Measurements from ENCODE around the gene CDK5R1.
"Not testable (repeated sequence)": the region's sequence is repeated elsewhere in the genome, so short reads cannot be mapped to it uniquely, and the experiment has no call there.

CDK5R1 gene

DNA sequence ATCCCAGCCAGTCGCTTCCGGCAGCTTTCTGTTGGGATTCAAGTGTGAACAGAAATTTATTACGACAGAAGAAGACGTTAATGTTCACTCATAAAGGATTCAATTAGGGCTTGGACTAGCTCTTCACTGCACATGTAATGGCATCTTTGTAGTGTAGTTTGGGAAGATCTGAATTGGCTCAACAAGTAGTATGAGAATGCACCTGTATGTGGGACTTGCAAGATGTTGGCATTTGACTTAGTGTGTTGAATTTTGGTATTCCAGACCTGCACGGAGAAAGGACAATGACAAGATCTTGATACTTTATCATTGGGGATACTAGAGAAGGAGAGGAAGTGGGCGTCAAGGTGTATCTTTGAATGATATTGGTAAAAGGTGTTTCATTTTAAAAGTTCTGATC is 41.3 kb upstream of the CDK5R1 start:
- in situ Hi-C loops (cut with HindIII; ENCODE audit: low sequenced_read_pairs) = no loop called here
- no peak for DNase-seq (ENCODE audit: low read depth, low spot score)
- peak overlapping the region; percentile 98 for H3K4me3 ChIP-seq (ENCODE audit: low read depth, low read length)
- no peak for TF ChIP-seq CTCF (IDR thresholded peaks at IDR 0.05; ENCODE audit: low read depth, low read length)

- H3K4me3 ChIP-seq (ENCODE audit: low read depth, low read length) = peak overlapping the region; percentile 98
- TF ChIP-seq CTCF (IDR thresholded peaks at IDR 0.05; ENCODE audit: low read depth, low read length) = no peak
- in situ Hi-C loops (cut with HindIII; ENCODE audit: low sequenced_read_pairs) = no loop called here
- DNase-seq (ENCODE audit: low read depth, low spot score) = peak; percentile 35
Measured at GRCh38 chr17:32445971-32446370, 40.8 kb upstream of the CDK5R1 start.

- in situ Hi-C loops (cut with HindIII; ENCODE audit: low sequenced_read_pairs) = no loop called here
- no peak for TF ChIP-seq CTCF (IDR thresholded peaks at IDR 0.05; ENCODE audit: low read depth, low read length)
- no peak for DNase-seq (ENCODE audit: low read depth, low spot score)
- H3K4me3 ChIP-seq (ENCODE audit: low read depth, low read length) = no peak overlapping the region
Measured at GRCh38 chr17:32446949-32447348, 39.8 kb upstream of the CDK5R1 start.

DNA sequence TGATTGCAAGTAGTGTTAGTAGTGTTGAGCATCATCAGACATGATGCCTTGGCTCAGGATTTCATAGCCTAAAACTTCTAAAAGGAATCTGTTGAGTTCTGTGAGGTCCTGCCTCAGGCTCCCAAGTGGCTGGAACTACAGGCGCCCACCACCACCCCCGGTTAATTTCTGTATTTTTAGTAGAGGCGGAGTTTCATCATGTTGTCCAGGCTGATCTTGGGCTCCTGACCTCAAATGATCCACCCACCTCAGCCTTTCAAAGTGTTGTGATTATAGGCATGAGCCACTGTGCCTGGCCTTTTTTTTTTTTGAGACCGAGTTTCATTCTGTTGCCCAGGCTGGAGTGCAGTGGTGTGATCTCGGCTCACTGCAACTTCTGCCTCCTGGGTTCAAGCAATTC is 36.8 kb upstream of the CDK5R1 start:
- in situ Hi-C loops (cut with HindIII; ENCODE audit: low sequenced_read_pairs) = no loop called here
- no peak overlapping the region for H3K4me3 ChIP-seq (ENCODE audit: low read depth, low read length)
- no peak for DNase-seq (ENCODE audit: low read depth, low spot score)
- TF ChIP-seq CTCF (IDR thresholded peaks at IDR 0.05; ENCODE audit: low read depth, low read length) = no peak

- H3K4me3 ChIP-seq (ENCODE audit: low read depth, low read length); DNase-seq (ENCODE audit: low read depth, low spot score); in situ Hi-C loops (cut with HindIII; ENCODE audit: low sequenced_read_pairs): not testable (repeated sequence)
Measured at GRCh38 chr17:32450379-32450778, 36.4 kb upstream of the CDK5R1 start.

DNA sequence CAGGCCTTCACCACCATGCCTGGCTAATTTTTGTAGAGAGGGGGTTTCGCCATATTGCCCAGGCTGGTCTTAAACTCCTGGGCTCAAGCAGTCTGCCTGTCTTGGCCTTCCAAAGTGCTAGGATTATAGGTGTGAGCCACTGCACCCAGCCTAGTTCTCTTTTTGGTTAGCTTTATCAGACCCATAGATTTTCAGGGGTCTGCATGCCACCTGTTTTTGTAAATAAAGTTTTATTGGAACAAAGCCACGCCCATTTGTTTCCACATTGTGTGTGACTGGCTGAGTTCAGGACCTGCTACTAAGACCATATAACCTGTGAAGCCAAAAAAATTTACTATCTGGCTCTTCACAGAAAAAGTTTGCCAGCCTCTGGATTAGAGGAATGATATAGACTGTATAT is 34.9 kb upstream of the CDK5R1 start:
- H3K4me3 ChIP-seq (ENCODE audit: low read depth, low read length) = no peak overlapping the region
- no peak for DNase-seq (ENCODE audit: low read depth, low spot score)
- in situ Hi-C loops (cut with HindIII; ENCODE audit: low sequenced_read_pairs) = no loop called here
- no peak for TF ChIP-seq CTCF (IDR thresholded peaks at IDR 0.05; ENCODE audit: low read depth, low read length)

DNA sequence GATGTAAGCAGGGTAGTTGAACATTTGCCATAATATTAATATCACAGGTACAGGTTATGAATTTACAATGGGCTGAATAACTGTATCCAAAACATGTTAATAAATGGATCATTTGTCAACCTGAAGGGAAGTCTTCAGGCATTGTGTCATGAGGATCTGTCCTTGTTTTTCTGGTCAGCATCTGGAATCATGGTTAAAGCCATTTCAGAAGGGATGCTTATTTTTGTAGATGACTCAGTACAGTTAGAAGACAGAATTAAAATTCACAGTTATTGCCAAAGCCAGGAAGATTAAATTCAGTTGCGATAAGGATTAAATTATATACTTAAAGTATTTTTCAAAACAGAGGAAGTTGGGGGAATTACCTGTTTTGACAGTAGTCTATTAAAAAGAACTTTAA is 34.5 kb upstream of the CDK5R1 start:
- in situ Hi-C loops (cut with HindIII; ENCODE audit: low sequenced_read_pairs) = no loop called here
- DNase-seq (ENCODE audit: low read depth, low spot score) = peak; percentile 12
- TF ChIP-seq CTCF (IDR thresholded peaks at IDR 0.05; ENCODE audit: low read depth, low read length) = no peak
- H3K4me3 ChIP-seq (ENCODE audit: low read depth, low read length) = no peak overlapping the region

Data from astrocyte of the spinal cord (primary cell).